ENCODE results near the gene KDELR3. TPM values are rescaled to one million over a fixed set of nuclear protein-coding genes. Genes with fewer than 3 reads are reported as not detected.

The KDELR3 gene
- total and polyA plus RNA-seq, 10 of the 15 experiments (the other 5 are each of a cell fraction or from before 2014, with no cell fraction given): 0.15 to 0.98 (median 0.25) TPM; not detected in 1

DNA sequence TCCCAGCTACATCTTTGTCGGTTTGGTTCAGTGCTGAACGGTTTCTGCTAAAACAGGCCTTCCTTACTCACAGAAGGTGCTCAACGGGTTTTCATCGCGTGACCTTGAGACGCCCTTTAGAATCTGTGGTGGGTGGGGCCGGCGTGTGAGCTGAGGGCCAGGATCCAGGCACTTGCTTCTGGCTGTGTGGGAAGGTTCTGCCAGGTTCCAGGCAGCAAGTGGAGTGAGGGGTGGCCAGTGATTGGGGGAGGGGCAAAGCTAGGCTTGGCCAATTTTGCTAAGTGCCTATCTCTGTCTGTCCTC is 48.1 kb upstream of the KDELR3 start (continued):
- no peak for TF ChIP-seq RAD21 (IDR thresholded peaks at IDR 0.05; ENCODE audit: insufficient read depth, low read depth, low read length)
- no peak for TF ChIP-seq PAX5 (IDR thresholded peaks at IDR 0.05; ENCODE audit: borderline replicate concordance, low read depth, low read length)
- TF ChIP-seq MEF2B (IDR thresholded peaks at IDR 0.05; ENCODE audit: partially characterized antibody, poor library complexity, severe bottlenecking): no peak

GRCh38 chr22:38420734-38421133 is 47.2 kb upstream of the KDELR3 start:
- H4K20me1 ChIP-seq (ENCODE audit: control insufficient read depth, insufficient read depth): no peaks in the 10 kb centered on the region
- no peak overlapping the region for H3K4me3 ChIP-seq
- TF ChIP-seq, protein P1, sequence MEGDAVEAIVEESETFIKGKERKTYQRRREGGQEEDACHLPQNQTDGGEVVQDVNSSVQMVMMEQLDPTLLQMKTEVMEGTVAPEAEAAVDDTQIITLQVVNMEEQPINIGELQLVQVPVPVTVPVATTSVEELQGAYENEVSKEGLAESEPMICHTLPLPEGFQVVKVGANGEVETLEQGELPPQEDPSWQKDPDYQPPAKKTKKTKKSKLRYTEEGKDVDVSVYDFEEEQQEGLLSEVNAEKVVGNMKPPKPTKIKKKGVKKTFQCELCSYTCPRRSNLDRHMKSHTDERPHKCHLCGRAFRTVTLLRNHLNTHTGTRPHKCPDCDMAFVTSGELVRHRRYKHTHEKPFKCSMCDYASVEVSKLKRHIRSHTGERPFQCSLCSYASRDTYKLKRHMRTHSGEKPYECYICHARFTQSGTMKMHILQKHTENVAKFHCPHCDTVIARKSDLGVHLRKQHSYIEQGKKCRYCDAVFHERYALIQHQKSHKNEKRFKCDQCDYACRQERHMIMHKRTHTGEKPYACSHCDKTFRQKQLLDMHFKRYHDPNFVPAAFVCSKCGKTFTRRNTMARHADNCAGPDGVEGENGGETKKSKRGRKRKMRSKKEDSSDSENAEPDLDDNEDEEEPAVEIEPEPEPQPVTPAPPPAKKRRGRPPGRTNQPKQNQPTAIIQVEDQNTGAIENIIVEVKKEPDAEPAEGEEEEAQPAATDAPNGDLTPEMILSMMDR (IDR thresholded peaks at IDR 0.05 in 2 of 3, conservative IDR thresholded peaks at IDR 0.05 in 1 of 3; ENCODE audit: control insufficient read depth in 2 of 3, extremely low read depth in 1 of 3, insufficient read depth in 1 of 3, low read depth in 3 of 3, low read length in 3 of 3): no peak
- BruUV-seq (replicated peaks): no TSS peak
- no peak overlapping the region for H3K4me2 ChIP-seq (ENCODE audit: control insufficient read depth, insufficient read depth)
- no peak for ATAC-seq
- WGBS (ENCODE audit: insufficient coverage, insufficient replicate concordance, low lambda C conversion rate, missing lambda C conversion rate): 22% methylated on average over 4 of the region's 4 CpGs
- intact Hi-C loops (cut with micrococcal nuclease; ENCODE audit: unreplicated experiment) (no loop called here), in situ Hi-C loops (cut with MboI) (no loop called here)
- H3K27ac ChIP-seq (ENCODE audit: control insufficient read depth, insufficient read depth): no peak overlapping the region
- H3K9me3 ChIP-seq (replicated peaks; ENCODE audit: control insufficient read depth, insufficient read depth, low read length): no peaks in the 10 kb centered on the region
- no peak overlapping the region for H3K9ac ChIP-seq (ENCODE audit: control insufficient read depth, insufficient read depth, low read length)
- H3K27me3 ChIP-seq (replicated peaks in 1 of 2; ENCODE audit: control insufficient read depth in 2 of 2, insufficient read depth in 2 of 2, low read length in 1 of 2): no peaks in the 10 kb centered on the region
- CTCF ChIA-PET: no interaction called here
- no peak for DNase-seq (ENCODE audit: low read depth, low spot score)
- SMC1A ChIA-PET (ENCODE audit: uncharacterized antibody, unreplicated experiment): no interaction called here
- no peaks in the 10 kb centered on the region for H3K4me1 ChIP-seq (ENCODE audit: control insufficient read depth, insufficient read depth, low read length)
- no peak overlapping the region for H2AFZ ChIP-seq (ENCODE audit: control insufficient read depth, low read depth, low read length)
- no peak for FAIRE-seq
- H3K79me2 ChIP-seq (ENCODE audit: control insufficient read depth, insufficient read depth, low read length): no peaks in the 10 kb centered on the region
- RAD21 ChIA-PET (ENCODE audit: unreplicated experiment): no interaction called here
- POLR2A ChIA-PET: no interaction called here
- no peaks in the 10 kb centered on the region for H3K36me3 ChIP-seq (ENCODE audit: control insufficient read depth in 2 of 2, insufficient read depth in 2 of 2, low read length in 1 of 2)
